IPS DF 6.9 (cell line): Measurements from ENCODE around the gene NDUFB10.
"Not testable (repeated sequence)": the region's sequence is repeated elsewhere in the genome, so short reads cannot be mapped to it uniquely, and the experiment has no call there.

ENCODE experiments used
- DNase-seq: peaks from one replicate; pipeline ENCODE4 v3.0.0-alpha.2; 2013; ENCODE audit warnings: low read depth, low spot score
- H3K27ac ChIP-seq: one replicate; pipeline ENCODE4 v1.5.1; 2013; ENCODE audit warnings: low read length, control low read depth
- H3K27me3 ChIP-seq: 2 replicates; pipeline ENCODE4 v1.6.1; 2013; ENCODE audit warnings: mild to moderate bottlenecking, low read length; ENCODE audit not compliant: control insufficient read depth, insufficient read depth
- H3K36me3 ChIP-seq: 2 replicates; pipeline ENCODE4 v1.6.1; 2013; ENCODE audit warnings: low read length; ENCODE audit not compliant: control insufficient read depth, insufficient read depth
- H3K4me1 ChIP-seq: 2 replicates; pipeline ENCODE4 v1.6.1; 2013; ENCODE audit warnings: low read length; ENCODE audit not compliant: control insufficient read depth, insufficient read depth
- H3K4me3 ChIP-seq: 2 replicates; pipeline ENCODE4 v1.5.1; 2013; ENCODE audit warnings: mild to moderate bottlenecking, low read length
- H3K9me3 ChIP-seq: 2 replicates; pipeline ENCODE4 v1.6.1; 2013; ENCODE audit warnings: low read length, inconsistent platforms; ENCODE audit not compliant: control insufficient read depth, insufficient read depth
- WGBS: extraction: QIAGEN DNeasy Blood & Tissue Kit; methylation state at CpG from one replicate; pipeline ENCODE4 v1.1.7; 2013; ENCODE audit warnings: mixed read lengths, missing lambda C conversion rate; ENCODE audit not compliant: insufficient read length, insufficient coverage; 5-methylcytosine and 5-hydroxymethylcytosine counted together

NDUFB10 gene

DNA sequence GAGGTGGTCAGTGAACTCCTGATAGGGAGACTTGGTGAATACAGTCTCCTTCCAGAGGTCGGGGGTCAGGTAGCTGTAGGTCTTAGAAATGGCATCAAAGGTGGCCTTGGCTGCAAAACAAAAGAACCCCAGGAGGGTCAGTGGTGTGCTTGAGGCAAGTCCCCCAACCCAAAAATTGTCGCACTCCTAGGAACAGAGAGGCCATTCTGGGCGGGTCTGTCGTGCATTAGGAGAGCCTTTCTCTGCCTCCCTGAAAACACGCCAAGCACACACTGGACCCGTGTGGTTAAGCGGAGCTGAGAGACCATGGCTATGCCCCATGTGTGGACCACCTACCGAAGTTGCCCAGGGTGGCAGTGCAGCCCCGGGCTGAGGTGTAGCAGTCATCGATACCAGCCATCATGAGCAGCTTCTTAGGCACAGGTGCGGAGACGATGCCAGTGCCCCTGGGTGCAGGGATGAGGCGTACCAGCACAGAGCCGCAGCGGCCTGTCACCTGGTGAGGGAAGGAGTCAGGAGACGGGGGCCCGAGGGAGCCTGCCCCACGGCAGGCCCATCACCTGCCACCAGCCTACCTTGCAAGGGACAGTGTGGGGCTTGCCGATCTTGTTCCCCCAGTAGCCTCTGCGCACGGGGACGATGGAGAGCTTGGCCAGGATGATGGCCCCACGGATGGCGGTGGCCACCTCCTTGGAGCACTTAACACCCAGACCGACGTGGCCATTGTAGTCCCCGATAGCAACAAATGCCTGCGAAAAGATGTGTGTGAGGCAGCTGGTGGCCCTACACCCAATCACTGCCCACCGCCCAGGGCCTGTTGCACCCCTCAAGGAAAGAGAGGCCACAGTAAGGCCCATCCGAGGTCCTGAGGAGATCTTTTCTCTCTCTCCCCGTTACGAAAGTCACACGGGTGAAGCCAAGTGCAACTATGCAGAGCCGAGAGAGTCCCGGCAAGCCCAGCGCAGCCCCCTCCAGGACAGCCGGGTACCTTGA is 3.1 kb downstream of the NDUFB10 start:
- peaks cover 18% of the 10 kb centered on the region; the same call in 1 of the 2 replicates for H3K36me3 ChIP-seq
- not testable (repeated sequence) for H3K4me3 ChIP-seq, H3K4me1 ChIP-seq, H3K27me3 ChIP-seq, DNase-seq, H3K27ac ChIP-seq, H3K9me3 ChIP-seq
- WGBS, result no CpG with 5 or more reads among the region's 37 CpGs

DNA sequence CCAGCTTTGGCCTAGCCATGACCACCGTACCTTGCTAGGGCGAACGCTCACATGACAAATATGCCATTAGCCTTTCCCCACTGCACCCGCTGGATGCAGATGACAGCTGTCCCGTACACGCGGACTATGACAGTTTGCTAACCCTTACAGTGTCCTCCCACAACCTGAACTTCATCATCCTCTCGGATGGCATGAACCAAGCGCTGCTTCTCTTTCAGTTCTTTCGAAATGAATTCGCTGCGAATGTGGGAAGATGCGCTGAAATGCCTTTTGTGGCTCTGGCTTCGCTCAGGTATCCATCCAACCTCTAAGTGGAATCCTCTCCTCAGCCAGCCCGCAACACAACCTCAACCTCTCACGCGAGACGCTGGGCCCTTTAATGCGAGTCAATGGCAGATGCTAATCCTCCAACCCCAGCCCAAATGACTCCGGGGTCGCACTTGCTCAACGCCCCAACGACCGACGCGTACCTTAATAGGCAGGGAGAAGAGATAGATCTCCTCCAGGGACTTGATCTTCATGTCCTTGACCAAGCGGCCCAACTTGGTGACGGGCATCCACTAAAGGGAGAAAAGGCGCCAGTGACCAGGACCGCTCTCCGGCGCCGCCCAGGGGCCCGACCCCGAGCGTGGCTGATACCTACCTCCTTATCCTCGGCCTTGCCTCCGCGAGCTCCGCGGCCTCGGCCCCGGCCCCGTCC is 4.6 kb downstream of the NDUFB10 start:
- Histone ChIP-seq H3K4me3 (peak overlapping the region; percentile 74), H3K4me1 (no peaks in the 10 kb centered on the region), H3K9me3 (no peaks in the 10 kb centered on the region), H3K27ac (no peak overlapping the region), H3K36me3 (peaks cover 18% of the 10 kb centered on the region), H3K27me3 (no peaks in the 10 kb centered on the region)
- no peak for DNase-seq
- no CpG with 5 or more reads among the region's 44 CpGs for WGBS

DNA sequence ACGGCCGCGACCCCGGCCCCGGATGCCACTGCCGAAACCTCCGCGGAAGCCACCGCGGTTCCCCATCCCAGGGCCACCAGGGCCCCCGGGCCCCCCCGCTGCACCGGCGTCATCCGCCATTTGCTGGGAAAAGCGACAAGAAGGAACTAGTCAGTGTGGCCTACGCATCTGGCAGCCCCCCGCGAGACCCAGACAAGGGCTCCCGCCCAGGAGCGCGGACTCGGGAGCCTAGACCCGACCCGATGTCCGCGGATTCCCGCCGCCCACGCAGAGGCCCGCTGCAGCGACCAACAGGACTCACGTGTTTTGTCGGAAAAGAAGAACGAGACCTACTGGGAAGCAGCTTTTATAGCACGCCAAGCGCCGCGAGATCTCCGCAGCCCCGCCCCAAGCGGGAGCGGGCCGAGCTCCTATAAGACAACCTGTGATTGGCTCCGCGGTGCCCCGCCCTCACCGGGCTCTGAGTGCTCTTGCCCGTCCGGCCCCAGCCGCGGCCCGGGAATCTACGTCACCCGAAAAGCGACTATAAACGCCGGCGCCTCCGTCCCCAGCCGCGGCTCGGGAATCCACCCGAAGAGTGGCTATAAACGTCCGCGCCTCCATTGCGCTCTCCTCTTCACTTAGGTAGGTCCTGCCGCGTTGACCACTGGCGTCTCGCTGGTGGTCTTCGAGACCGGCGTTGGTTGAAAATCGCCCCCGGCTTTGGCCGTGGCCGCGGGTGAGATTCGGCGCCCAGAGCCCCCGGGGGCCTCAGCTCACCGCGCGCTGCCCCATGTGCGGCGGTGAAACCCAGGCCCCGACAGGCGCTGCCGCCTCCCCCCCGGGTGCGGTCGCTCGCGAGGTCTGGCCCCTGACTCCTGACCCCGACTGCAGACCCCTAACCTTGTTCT is 5.4 kb downstream of the NDUFB10 start, which contains the start of gene RPS2:
RPS2 (minus strand) TSS at position 321 of the 890 bp plus-strand sequence; CDS start at position 120, 201 bp downstream.
- WGBS, result no CpG with 5 or more reads among the region's 97 CpGs
- DNase-seq, result peak; percentile 89

DNA sequence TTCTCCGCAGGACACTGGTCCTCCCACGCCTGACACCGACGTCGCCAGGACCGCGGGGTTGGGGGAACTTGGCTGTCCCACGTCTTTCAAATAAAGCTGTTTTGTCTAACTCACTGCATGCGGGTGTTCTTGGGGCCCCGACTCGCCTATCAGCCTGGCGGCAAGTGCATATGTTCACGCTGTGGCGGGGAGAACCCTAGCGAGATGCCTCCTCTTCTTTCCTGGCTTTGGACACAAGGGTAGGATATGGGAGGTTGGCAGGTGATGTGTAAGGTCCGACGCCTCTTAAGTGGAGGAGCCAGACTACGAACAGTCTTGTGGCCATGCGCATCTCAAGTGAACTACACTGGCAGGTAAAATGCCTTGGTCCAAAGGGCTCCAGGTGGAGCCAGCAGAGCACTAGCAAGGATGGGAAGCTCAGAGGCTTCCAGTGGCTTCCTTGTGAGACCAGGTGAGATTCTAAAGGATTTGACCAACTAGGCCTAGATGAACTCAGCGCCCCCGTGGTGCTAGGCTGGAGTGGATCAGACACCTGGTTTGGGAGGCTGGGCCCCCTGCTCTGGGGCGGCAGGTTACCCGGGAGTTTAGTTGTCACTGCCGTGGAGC is 6.2 kb downstream of the NDUFB10 start:
- Histone ChIP-seq H3K4me3 (peak overlapping the region; percentile 92), H3K27ac (no peak overlapping the region), H3K9me3 (no peaks in the 10 kb centered on the region), H3K36me3 (peaks cover 18% of the 10 kb centered on the region), H3K27me3 (no peaks in the 10 kb centered on the region), H3K4me1 (no peaks in the 10 kb centered on the region)
- no CpG with 5 or more reads among the region's 24 CpGs for WGBS
- no peak for DNase-seq

More for the DNA sequence above, 5.4 kb downstream of the NDUFB10 start, which contains the start of gene RPS2:
- H3K9me3 ChIP-seq, result no peaks in the 10 kb centered on the region
- H3K4me3 ChIP-seq, result peak within 1 kb of the TSS; percentile 92
- H3K36me3 ChIP-seq, result peaks cover 18% of the 10 kb centered on the region
- no peaks in the 10 kb centered on the region for H3K27me3 ChIP-seq
- H3K4me1 ChIP-seq, result no peaks in the 10 kb centered on the region
- no peak within 1 kb of the TSS for H3K27ac ChIP-seq

DNA sequence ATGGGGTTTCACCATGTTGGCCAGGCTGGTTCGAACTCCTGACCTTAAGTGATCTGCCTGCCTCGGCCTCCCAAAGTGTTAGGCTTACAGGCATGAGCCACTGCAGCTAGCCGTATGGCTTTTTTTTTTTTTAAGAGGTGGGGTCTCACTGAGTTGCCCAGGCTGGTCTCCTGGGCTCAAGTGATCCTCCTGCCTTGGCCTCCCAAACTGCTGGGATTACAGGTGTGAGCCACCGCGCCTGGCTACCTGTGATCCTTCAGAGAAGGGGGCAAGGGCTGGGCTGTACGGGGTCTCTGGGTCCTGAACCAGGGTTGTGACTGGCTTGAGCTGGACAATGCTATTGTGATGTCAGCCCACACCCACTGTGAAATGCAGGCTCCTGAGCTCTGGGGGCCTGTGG is 7.1 kb downstream of the NDUFB10 start, which contains the start of gene RNF151:
RNF151 (plus strand) TSS at position 397 of the 400 bp plus-strand sequence. CDS start 26 bp downstream, outside the sequence.
- Histone ChIP-seq H3K9me3 (no peaks in the 10 kb centered on the region), H3K4me1 (0 out of 2 replicates have a peak, but pooled peaks cover 2% of the 10 kb centered on the region), H3K27ac (no peak within 1 kb of the TSS), H3K27me3 (no peaks in the 10 kb centered on the region), H3K36me3 (peaks cover 18% of the 10 kb centered on the region), H3K4me3 (peak within 1 kb of the TSS; percentile 92; the same call in 1 of the 2 replicates)
- DNase-seq, result no peak
- WGBS, result no CpG with 5 or more reads among the region's 6 CpGs

DNA sequence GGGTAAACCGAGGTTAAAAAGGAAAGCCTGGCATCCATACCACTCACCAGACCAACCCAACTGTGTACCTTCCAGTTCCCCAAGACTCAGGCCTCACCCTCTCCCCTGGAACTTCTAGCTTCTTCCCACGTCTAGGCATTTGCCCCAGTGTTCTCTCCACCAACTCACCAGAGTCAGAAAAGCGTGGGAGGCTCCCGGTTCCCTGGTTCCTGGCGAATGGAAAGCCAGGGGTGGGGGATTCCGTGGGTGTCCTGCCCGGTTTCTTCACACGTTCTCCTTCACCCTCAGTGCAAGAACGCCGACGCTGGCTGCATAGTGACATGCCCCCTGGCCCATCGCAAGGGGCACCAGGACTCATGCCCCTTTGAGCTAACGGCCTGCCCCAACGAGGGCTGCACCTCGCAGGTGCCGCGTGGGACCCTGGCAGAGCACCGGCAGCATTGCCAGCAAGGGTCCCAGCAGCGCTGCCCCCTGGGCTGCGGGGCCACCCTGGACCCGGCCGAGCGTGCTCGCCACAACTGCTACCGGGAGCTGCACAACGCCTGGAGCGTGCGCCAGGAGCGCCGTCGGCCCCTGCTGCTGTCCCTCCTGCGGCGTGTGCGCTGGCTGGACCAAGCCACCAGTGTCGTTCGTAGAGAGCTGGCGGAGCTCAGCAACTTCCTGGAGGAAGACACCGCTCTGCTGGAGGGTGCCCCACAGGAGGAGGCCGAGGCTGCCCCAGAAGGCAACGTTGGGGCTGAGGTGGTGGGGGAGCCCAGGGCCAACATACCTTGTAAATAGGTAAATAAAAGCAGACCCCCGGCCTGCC is 9.0 kb downstream of the NDUFB10 start:
- H3K27me3 ChIP-seq, result no peaks in the 10 kb centered on the region
- H3K4me3 ChIP-seq, result no peak overlapping the region
- H3K9me3 ChIP-seq, result no peaks in the 10 kb centered on the region
- no peak for DNase-seq
- WGBS, result no CpG with 5 or more reads among the region's 41 CpGs
- peaks cover 6% of the 10 kb centered on the region for H3K36me3 ChIP-seq
- no peak overlapping the region for H3K27ac ChIP-seq
- peaks cover 5% of the 10 kb centered on the region for H3K4me1 ChIP-seq

DNA sequence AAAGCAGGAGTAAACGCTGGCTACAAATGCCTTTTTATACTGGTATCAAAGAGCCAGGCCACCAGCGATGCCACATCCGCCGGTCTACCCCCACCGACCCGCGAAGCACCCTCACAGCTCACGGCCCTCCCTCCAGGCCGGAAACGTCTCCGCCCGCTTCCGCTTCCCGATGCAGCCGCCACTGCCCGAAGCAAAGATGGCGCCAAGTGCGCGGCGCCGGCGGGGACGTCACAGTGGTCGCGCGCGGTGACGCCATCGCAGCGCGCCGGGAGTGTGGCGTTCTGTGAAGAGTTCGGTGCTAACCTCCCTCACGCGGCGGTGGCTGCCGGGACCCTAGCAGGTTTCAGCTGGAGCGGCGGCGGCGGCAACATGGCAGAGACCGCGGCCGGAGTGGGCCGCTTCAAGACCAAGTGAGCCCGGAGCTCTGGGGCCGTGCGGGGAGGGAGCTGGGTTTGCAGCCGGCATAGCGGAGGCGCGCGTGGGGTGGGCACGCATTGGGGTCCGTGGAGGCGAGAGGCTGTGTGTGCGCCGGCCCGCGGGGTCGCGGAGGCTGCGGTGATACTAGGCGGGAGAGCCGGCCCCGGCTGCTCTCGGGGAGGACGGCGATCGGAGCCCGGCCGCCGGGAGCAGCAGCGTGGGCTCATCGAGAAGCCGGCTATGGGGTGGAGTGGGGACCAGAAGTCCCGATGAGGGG is 12.6 kb downstream of the NDUFB10 start, which contains the start of gene TBL3:
TBL3 (plus strand) TSS at position 258 of the 694 bp plus-strand sequence; CDS start at position 370, 112 bp downstream.
- WGBS, result no CpG with 5 or more reads among the region's 78 CpGs
- no peak within 1 kb of the TSS for H3K27ac ChIP-seq

DNA sequence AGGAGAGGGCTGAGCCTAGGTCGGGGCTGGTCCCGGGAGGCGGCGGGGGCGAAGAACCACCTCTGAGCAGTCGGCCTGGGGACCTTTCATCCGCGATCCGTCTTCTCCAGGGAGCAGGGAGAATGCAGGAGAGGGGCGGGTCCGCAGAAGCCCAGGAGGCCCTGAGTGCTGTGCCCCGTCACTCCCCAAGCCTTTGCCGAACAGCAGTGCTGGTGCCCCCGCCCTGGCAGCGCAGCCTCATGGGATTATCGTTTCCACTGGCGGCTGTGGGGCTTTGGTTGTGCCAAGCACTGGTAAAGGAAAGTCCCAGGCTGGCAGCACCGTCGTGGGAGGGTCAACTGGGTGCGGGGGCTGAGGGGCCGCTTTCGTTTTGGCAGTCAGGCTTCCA is 13.1 kb downstream of the NDUFB10 start:
- peaks cover 29% of the 10 kb centered on the region for H3K36me3 ChIP-seq
- DNase-seq, result no peak
- peaks cover 5% of the 10 kb centered on the region for H3K4me1 ChIP-seq
- no peaks in the 10 kb centered on the region for H3K9me3 ChIP-seq
- peak overlapping the region; percentile 90 for H3K4me3 ChIP-seq
- no peaks in the 10 kb centered on the region for H3K27me3 ChIP-seq
- no CpG with 5 or more reads among the region's 22 CpGs for WGBS
- no peak overlapping the region for H3K27ac ChIP-seq

More for the DNA sequence above, 12.6 kb downstream of the NDUFB10 start, which contains the start of gene TBL3:
- DNase-seq, result peak; percentile 83
- Histone ChIP-seq H3K4me1 (peaks cover 5% of the 10 kb centered on the region), H3K4me3 (peak within 1 kb of the TSS; percentile 90), H3K9me3 (no peaks in the 10 kb centered on the region), H3K27me3 (no peaks in the 10 kb centered on the region), H3K36me3 (peaks cover 24% of the 10 kb centered on the region)
